ENCODE results near the gene LRR1.

DNA sequence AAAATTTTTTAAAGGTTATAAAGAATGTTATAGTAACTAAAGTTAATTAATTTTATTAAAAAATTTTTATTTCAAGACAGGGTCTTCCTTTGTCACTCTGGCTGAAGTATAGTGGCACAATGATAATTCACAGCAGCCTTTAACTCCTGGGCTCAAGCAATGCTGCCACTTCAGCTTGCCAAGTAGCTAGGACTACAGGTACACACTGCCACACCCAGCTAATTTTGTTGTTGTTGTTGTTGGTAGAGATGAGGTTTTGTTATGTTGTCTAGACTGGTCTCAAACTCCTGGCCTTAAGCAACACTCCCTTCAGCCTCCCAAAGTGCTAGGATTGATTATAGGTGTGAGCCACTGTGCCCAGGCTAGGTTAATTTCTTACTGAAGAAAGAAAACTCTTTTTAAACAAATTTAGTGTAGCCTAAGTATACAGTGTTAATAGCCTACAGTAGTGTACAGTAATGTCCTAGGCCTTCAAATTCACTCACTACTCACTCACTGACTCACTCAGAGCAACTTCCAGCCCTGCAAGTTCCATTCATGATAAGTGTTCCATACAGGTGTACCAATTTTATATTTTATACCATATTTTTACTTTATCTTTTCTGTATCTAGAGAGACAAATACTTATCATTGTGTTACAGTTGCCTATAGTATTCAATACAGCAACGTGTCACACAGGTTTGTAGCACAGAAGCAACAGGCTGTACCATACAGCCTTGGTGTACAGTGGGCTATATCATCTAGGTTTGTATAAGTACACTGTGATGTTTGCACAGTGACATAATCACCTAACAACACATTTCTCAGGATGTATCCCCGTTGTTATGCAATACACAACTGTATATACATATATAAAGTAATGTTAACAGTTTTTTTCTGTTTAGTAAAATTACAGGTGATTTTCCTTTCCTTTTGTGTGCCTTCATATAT lies 61.1 kb downstream of the LRR1 start:
- no peak for TF ChIP-seq POLR2AphosphoS5 (IDR thresholded peaks at IDR 0.05; ENCODE audit: low read depth, low read length)
- TF ChIP-seq POLR2A (IDR thresholded peaks at IDR 0.05; ENCODE audit: low read depth, low read length) = no peak
- no peak for TF ChIP-seq POU2F2 (IDR thresholded peaks at IDR 0.05; ENCODE audit: low read depth, low read length)
- no peak for TF ChIP-seq TAF1 (IDR thresholded peaks at IDR 0.05; ENCODE audit: low read depth, low read length)
- no peak for TF ChIP-seq SPI1 (IDR thresholded peaks at IDR 0.05; ENCODE audit: low read depth, low read length)
